ENCODE data around the gene RNLS. TPM values are rescaled to one million over a fixed set of nuclear protein-coding genes. Genes with fewer than 3 reads are reported as not detected.

Gene RNLS
- total RNA-seq, 3 donors from 2014 or later, result 9.8 to 12.1 (median 11.8) TPM

- H3K4me3 ChIP-seq, result no peak overlapping the region
- intact Hi-C loops (cut with DNase I, micrococcal nuclease), result no loop called here
- TF ChIP-seq CTCF (IDR thresholded peaks at IDR 0.05), result no peak
- no peaks in the 10 kb centered on the region for H3K36me3 ChIP-seq (ENCODE audit: low read depth)
- DNase-seq, result no peak
- ATAC-seq, result no peak
- no peaks in the 10 kb centered on the region for H3K9me3 ChIP-seq
- H3K4me1 ChIP-seq (ENCODE audit: low read depth), result no peaks in the 10 kb centered on the region
Measured at GRCh38 chr10:88416801-88417200, 166.3 kb downstream of the RNLS start.

GRCh38 chr10:88415533-88416130, 167.5 kb downstream of the RNLS start:
- ATAC-seq, result no peak
- DNase-seq, result no peak
- Histone ChIP-seq H3K36me3 (ENCODE audit: low read depth) (no peaks in the 10 kb centered on the region), H3K4me1 (ENCODE audit: low read depth) (no peaks in the 10 kb centered on the region), H3K4me3 (no peak overlapping the region), H3K9me3 (no peaks in the 10 kb centered on the region)
- intact Hi-C loops (cut with DNase I, micrococcal nuclease), result no loop called here
- no peak for TF ChIP-seq CTCF (IDR thresholded peaks at IDR 0.05)

GRCh38 chr10:88413412-88413811, 169.7 kb downstream of the RNLS start:
- Histone ChIP-seq H3K9me3 (no peaks in the 10 kb centered on the region), H3K36me3 (ENCODE audit: low read depth) (no peaks in the 10 kb centered on the region), H3K4me3 (no peak overlapping the region), H3K4me1 (ENCODE audit: low read depth) (no peaks in the 10 kb centered on the region)
- intact Hi-C loops (cut with DNase I, micrococcal nuclease), result no loop called here
- DNase-seq (no peak), ATAC-seq (no peak)
- TF ChIP-seq CTCF (IDR thresholded peaks at IDR 0.05), result no peak

- no peaks in the 10 kb centered on the region for H3K9me3 ChIP-seq
- ATAC-seq, result no peak
Measured at GRCh38 chr10:88411772-88412349, 171.3 kb downstream of the RNLS start.

GRCh38 chr10:88409824-88410223, 173.3 kb downstream of the RNLS start:
- no peaks in the 10 kb centered on the region for H3K36me3 ChIP-seq (ENCODE audit: low read depth)
- intact Hi-C loops (cut with DNase I, micrococcal nuclease), result loop anchor here in 1 of 2 donors (10.0 kb wide), 1 partner anchor 145 kb away; no protein-coding TSS in a partner anchor
- no peaks in the 10 kb centered on the region for H3K9me3 ChIP-seq
- DNase-seq (no peak), ATAC-seq (no peak)
- H3K4me3 ChIP-seq, result no peak overlapping the region
- TF ChIP-seq CTCF (IDR thresholded peaks at IDR 0.05), result no peak
- H3K4me1 ChIP-seq (ENCODE audit: low read depth), result no peaks in the 10 kb centered on the region

More at GRCh38 chr10:88411772-88412349, 171.3 kb downstream of the RNLS start:
- no peaks in the 10 kb centered on the region for H3K36me3 ChIP-seq (ENCODE audit: low read depth)
- TF ChIP-seq CTCF (IDR thresholded peaks at IDR 0.05), result no peak
- no peaks in the 10 kb centered on the region for H3K4me1 ChIP-seq (ENCODE audit: low read depth)
- intact Hi-C loops (cut with DNase I, micrococcal nuclease), result no loop called here
- no peak overlapping the region for H3K4me3 ChIP-seq
- DNase-seq, result no peak

All from mucosa of descending colon (tissue), 3 donors.